H1 (cell line): ENCODE results near the gene LLGL2. TPM values are rescaled to one million over a fixed set of nuclear protein-coding genes. Genes with fewer than 3 reads are reported as not detected.
"Not testable (repeated sequence)": the region's sequence is repeated elsewhere in the genome, so short reads cannot be mapped to it uniquely, and the experiment has no call there.

Source experiments
- CTCF ChIA-PET: fragments of 300-600 bp; sonication (Branson Sonifier 250); formaldehyde crosslinking; loops from one replicate; lab custom pipeline; 2021; ENCODE audit not compliant: partially characterized antibody; lab: Charles Lee
- POLR2A ChIA-PET: fragments of 300-600 bp; sonication (Branson Sonifier 250); formaldehyde crosslinking; loops from one replicate; lab custom pipeline; 2021; ENCODE audit warnings: inconsistent platforms; ENCODE audit not compliant: partially characterized antibody; lab: Charles Lee
- DNase-seq, 2 experiments: peaks; one replicate each; pipeline versions ENCODE4 v3.0.0 to v3.0.0-alpha.2; 2010 to 2022; ENCODE audit warnings: low spot score in 2 of 2, low read depth in 1 of 2, mixed read lengths in 1 of 2
- FAIRE-seq: peaks from 2 replicates; lab custom pipeline; 2011; peaks lifted over from hg19 to GRCh38; lab: Jason Lieb, UNC
- H2AFZ ChIP-seq: 2 replicates; pipeline ENCODE4 v1.8.1; 2012; ENCODE audit warnings: low read length, inconsistent platforms
- H2AK5ac ChIP-seq: 2 replicates; pipeline ENCODE4 v1.6.1; 2013; ENCODE audit warnings: low read depth, low read length
- H2BK120ac ChIP-seq: replicated peaks from 2 replicates; pipeline ENCODE3; 2013; ENCODE audit warnings: low read depth, low read length, inconsistent platforms
- H2BK12ac ChIP-seq: 2 replicates; pipeline ENCODE4 v1.6.1; 2013; ENCODE audit warnings: low read depth, low read length
- H2BK15ac ChIP-seq: 2 replicates; pipeline ENCODE4 v1.6.1; 2013; ENCODE audit warnings: low read length
- H2BK20ac ChIP-seq: 2 replicates; pipeline ENCODE4 v1.6.1; 2013; ENCODE audit warnings: low read length
- H2BK5ac ChIP-seq: 2 replicates; pipeline ENCODE4 v1.6.1; 2013; ENCODE audit warnings: low read depth, low read length
- H3K14ac ChIP-seq: 2 replicates; pipeline ENCODE4 v1.6.1; 2013; ENCODE audit warnings: inconsistent platforms; ENCODE audit not compliant: insufficient read length
- H3K18ac ChIP-seq: 2 replicates; pipeline ENCODE4 v1.6.1; 2013; ENCODE audit warnings: low read length; ENCODE audit errors: extremely low read depth
- H3K23ac ChIP-seq: 2 replicates; pipeline ENCODE4 v1.6.1; 2013; ENCODE audit warnings: inconsistent platforms; ENCODE audit not compliant: insufficient read length
- H3K23me2 ChIP-seq: 2 replicates; pipeline ENCODE4 v1.6.1; 2013; ENCODE audit warnings: low read depth, low read length
- H3K27ac ChIP-seq: 2 replicates; pipeline ENCODE4 v1.6.1; 2011; ENCODE audit warnings: low read depth, low read length, inconsistent platforms
- H3K27me3 ChIP-seq, 4 experiments: replicated peaks in 1 of 4; 1 replicate in 1 of 4; 2 replicates in 3 of 4; pipeline versions ENCODE4 v1.6.1 to v1.8.1; 2011 to 2013; ENCODE audit warnings: low read length in 3 of 4, mild to moderate bottlenecking in 3 of 4, inconsistent platforms in 2 of 4, mixed read lengths in 2 of 4, moderate library complexity in 1 of 4; ENCODE audit not compliant: control insufficient read depth in 3 of 4, insufficient read depth in 3 of 4; ENCODE audit errors: extremely low read depth in 1 of 4
- H3K36me3 ChIP-seq, 4 experiments: 2 replicates each; pipeline versions ENCODE4 v1.6.1 to v1.8.1; 2011 to 2013; ENCODE audit warnings: mild to moderate bottlenecking in 4 of 4, low read length in 3 of 4, moderate library complexity in 2 of 4, control low read depth in 1 of 4, inconsistent platforms in 1 of 4; ENCODE audit not compliant: insufficient read depth in 4 of 4, control insufficient read depth in 2 of 4
- H3K4ac ChIP-seq: replicated peaks from 2 replicates; pipeline ENCODE3; 2013; ENCODE audit warnings: low read length, low read depth, mixed read lengths, inconsistent platforms; ENCODE audit not compliant: insufficient read length
- H3K4me1 ChIP-seq, 4 experiments: replicated peaks in 1 of 4; 1 replicate in 1 of 4; 2 replicates in 3 of 4; pipeline versions ENCODE4 v1.6.1 to v1.8.1; 2011 to 2013; ENCODE audit warnings: low read length in 3 of 4, inconsistent platforms in 2 of 4, mixed read lengths in 1 of 4; ENCODE audit not compliant: insufficient read depth in 4 of 4, control insufficient read depth in 3 of 4
- H3K4me2 ChIP-seq, 2 experiments: 2 replicates each; pipeline versions ENCODE4 v1.6.1 to v1.8.1; 2011 to 2013; ENCODE audit warnings: low read depth in 2 of 2, low read length in 2 of 2, control low read depth in 1 of 2, inconsistent platforms in 1 of 2, mild to moderate bottlenecking in 1 of 2; ENCODE audit not compliant: insufficient read depth in 1 of 2
- H3K4me3 ChIP-seq, 4 experiments: fragments of 200-600, 300-600 bp in 1 of 4; sonication (generic), shearing (Covaris generic), sonication (Bioruptor Twin) in 1 of 4; 2 replicates each; pipeline versions ENCODE4 v1.5.1 to v1.8.1; 2011 to 2016; ENCODE audit warnings: low read length in 4 of 4, low read depth in 3 of 4, control low read depth in 2 of 4, inconsistent platforms in 2 of 4, mild to moderate bottlenecking in 2 of 4, mixed read lengths in 1 of 4, moderate library complexity in 1 of 4; ENCODE audit not compliant: insufficient read depth in 2 of 4; ENCODE audit errors: extremely low read depth in 1 of 4
- H3K56ac ChIP-seq: replicated peaks from 2 replicates; pipeline ENCODE3; 2013; ENCODE audit warnings: low read depth, mild to moderate bottlenecking, mixed read lengths, low read length, inconsistent platforms; ENCODE audit not compliant: insufficient read length
- H3K79me1 ChIP-seq: 2 replicates; pipeline ENCODE4 v1.6.1; 2013; ENCODE audit warnings: low read depth, low read length, control low read depth
- H3K79me2 ChIP-seq, 2 experiments: 2 replicates each; pipeline versions ENCODE4 v1.6.1 to v1.8.1; 2012 to 2013; ENCODE audit warnings: low read length in 2 of 2, mild to moderate bottlenecking in 2 of 2, inconsistent platforms in 1 of 2; ENCODE audit not compliant: insufficient read depth in 2 of 2, control insufficient read depth in 1 of 2
- H3K9ac ChIP-seq, 4 experiments: replicated peaks in 1 of 4; 1 replicate in 1 of 4; 2 replicates in 3 of 4; pipeline versions ENCODE4 v1.6.1 to v1.8.1; 2011 to 2013; ENCODE audit warnings: low read depth in 3 of 4, low read length in 3 of 4, control low read depth in 2 of 4, mild to moderate bottlenecking in 2 of 4, moderate library complexity in 2 of 4, inconsistent platforms in 1 of 4; ENCODE audit errors: extremely low read depth in 1 of 4
- H3K9me3 ChIP-seq, 2 experiments: 2 replicates each; pipeline versions ENCODE4 v1.6.1 to v1.8.1; 2012 to 2013; ENCODE audit warnings: mild to moderate bottlenecking in 2 of 2, moderate library complexity in 2 of 2, control low read depth in 1 of 2, inconsistent platforms in 1 of 2, low read depth in 1 of 2, low read length in 1 of 2, mixed read lengths in 1 of 2; ENCODE audit not compliant: insufficient read depth in 2 of 2
- H4K20me1 ChIP-seq, 2 experiments: replicated peaks in 1 of 2; 2 replicates each; pipeline versions ENCODE3 to v1.8.1; 2011 to 2013; ENCODE audit warnings: inconsistent platforms in 2 of 2, low read length in 2 of 2, mild to moderate bottlenecking in 1 of 2; ENCODE audit not compliant: insufficient read depth in 2 of 2, control insufficient read depth in 1 of 2
- H4K5ac ChIP-seq: 2 replicates; pipeline ENCODE4 v1.6.1; 2013; ENCODE audit warnings: low read length, low read depth, mixed read lengths, inconsistent platforms; ENCODE audit not compliant: insufficient read length
- H4K8ac ChIP-seq: 2 replicates; pipeline ENCODE4 v1.8.0; 2013; ENCODE audit warnings: mild to moderate bottlenecking, moderate library complexity, low read length, inconsistent platforms; ENCODE audit not compliant: insufficient read depth; ENCODE audit errors: extremely low read depth
- H4K91ac ChIP-seq: replicated peaks from 2 replicates; pipeline ENCODE3; 2013; ENCODE audit warnings: low read length, mixed read lengths, inconsistent platforms; ENCODE audit not compliant: insufficient read length
- SP1 ChIP-seq: IDR thresholded peaks from 2 replicates; pipeline ENCODE4 v1.6.1; 2011; ENCODE audit warnings: low read depth, low read length
- TBP ChIP-seq: IDR thresholded peaks from 2 replicates; pipeline ENCODE4 v1.6.1; 2011; ENCODE audit warnings: low read depth, low read length, improper control_type of control experiment
- WGBS, 2 experiments: shearing (Covaris generic) in 1 of 2; methylation state at CpG; one replicate each; pipeline versions ENCODE4 v1.1.6 to v1.1.7; 2013 to 2015; ENCODE audit warnings: low lambda C conversion rate in 2 of 2, mixed read lengths in 2 of 2, inconsistent platforms in 1 of 2, low coverage in 1 of 2, missing lambda C conversion rate in 1 of 2; ENCODE audit not compliant: insufficient replicate concordance in 2 of 2, insufficient coverage in 1 of 2, insufficient read length in 1 of 2; ENCODE audit errors: extremely low coverage in 1 of 2, missing lambda C conversion rate in 1 of 2; 5-methylcytosine and 5-hydroxymethylcytosine counted together
- polyA plus RNA-seq, 7 experiments: library from polyadenylated mRNA; depleted of rRNA in 3 of 7; stranded (reverse) in 5 of 7; unstranded in 2 of 7; fragments of >200 nt in 5 of 7; fragments of 200-250 nt in 2 of 7; gene quantifications; 1 replicate in 5 of 7; 2 replicates in 1 of 7; 4 replicates in 1 of 7; pipeline versions ENCODE4 v1.2.1 to v1.2.3, GENCODE V29; 2011 to 2013; ENCODE audit warnings: missing spikeins in 2 of 7, mixed read lengths in 2 of 7
- total RNA-seq: library from RNA; stranded (reverse); fragmentation: NEBNext Ultra II Directional; extraction: Animal tissue kit (Norgen Biotek cat#: 25700); gene quantifications from 2 replicates; pipeline ENCODE4 v1.2.1, GENCODE V29; 2021

Gene LLGL2
- total and polyA plus RNA-seq, 2 of the 8 experiments (the other 6 are each of a cell fraction or from before 2014, with no cell fraction given): 64.5 to 77.1 TPM

DNA sequence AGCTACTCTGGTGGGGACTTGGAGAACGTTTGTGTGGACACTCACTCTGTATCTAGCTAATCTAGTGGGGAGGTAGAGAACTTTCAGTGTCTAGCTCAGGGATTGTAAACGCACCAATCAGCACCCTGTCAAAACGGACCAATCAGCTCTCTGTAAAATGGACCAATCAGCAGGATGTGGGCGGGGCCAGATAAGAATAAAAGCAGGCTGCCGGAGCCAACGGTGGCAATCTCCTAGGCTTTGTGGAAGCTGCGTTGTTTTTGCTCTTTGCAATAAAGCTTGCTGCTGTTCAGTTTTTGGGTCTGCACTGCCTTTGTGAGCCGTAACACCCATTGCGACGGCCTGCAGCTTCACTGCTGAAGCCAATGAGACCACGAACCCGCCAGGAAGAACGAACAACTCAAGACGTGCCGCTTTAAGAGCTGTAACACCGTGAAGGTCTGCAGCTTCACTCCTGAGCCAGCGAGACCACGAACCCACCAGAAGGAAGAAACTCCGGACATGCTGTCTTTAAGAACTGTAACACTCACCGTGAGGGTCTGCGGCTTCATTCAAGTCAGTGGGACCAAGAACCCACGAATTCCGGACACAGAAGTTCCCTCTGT is 55.7 kb downstream of the LLGL2 start:
- H3K9ac ChIP-seq, H3K14ac ChIP-seq, H2BK20ac ChIP-seq, H4K91ac ChIP-seq, H2BK15ac ChIP-seq, H3K36me3 ChIP-seq, H2AK5ac ChIP-seq, H3K4ac ChIP-seq, H3K23me2 ChIP-seq, H2BK120ac ChIP-seq, H3K4me2 ChIP-seq, H4K20me1 ChIP-seq, H3K9me3 ChIP-seq, H3K27me3 ChIP-seq, H3K79me1 ChIP-seq, H2BK5ac ChIP-seq, H3K4me3 ChIP-seq, H3K27ac ChIP-seq, H3K56ac ChIP-seq, FAIRE-seq, H4K5ac ChIP-seq, H3K79me2 ChIP-seq, H3K23ac ChIP-seq, DNase-seq, H3K18ac ChIP-seq, H3K4me1 ChIP-seq, H2BK12ac ChIP-seq: not testable (repeated sequence)
- ChIA-PET CTCF (interaction anchor here (0.7 to 3.6 kb wide), 11 partner anchors 9 to 159 kb away, joined by 3 to 10 read pairs (median 4); partner anchors contain the start of gene TSEN54), POLR2A (interaction anchor here (1.1 to 1.6 kb wide), 2 partner anchors 56 to 65 kb away, joined by 4 read pairs; partner anchors contain the start of genes LLGL2 and TSEN54)
- Histone ChIP-seq H2AFZ (0 out of 2 replicates have a peak overlapping the region, but pooled peaks have one; percentile 23), H4K8ac (0 out of 2 replicates have a peak overlapping the region, but pooled peaks have one; percentile 38)
- TF ChIP-seq SP1 (0 out of 2 replicates have a peak, but pooled peaks have one; percentile 48), TBP (0 out of 2 replicates have a peak, but pooled peaks have one; percentile 25)
- 93% methylated on average over 23 of the region's 23 CpGs; no CpG with 5 or more reads in 1 of the 2 experiments for WGBS, 2 experiments
